Endothelial cell of umbilical vein (primary cell): ENCODE measurements around the gene RASGRP1. TPM values are rescaled to one million over a fixed set of nuclear protein-coding genes. Genes with fewer than 3 reads are reported as not detected.

ENCODE experiments used
- BruUV-seq: library from RNA; stranded (reverse); fragments of 400-500 nt; replicated peaks from 2 replicates; lab custom pipeline; 2021; lab: Mats Ljungman, UMichigan
- CTCF ChIA-PET: fragments of 300-600, 350-600 bp; sonication (Branson Sonifier 250); formaldehyde crosslinking; loops from one replicate; lab custom pipeline; 2021; ENCODE audit warnings: antibody characterized with exemption, inconsistent platforms; lab: Charles Lee
- POLR2A ChIA-PET: fragments of 300-600, 350-600 bp; sonication (Branson Sonifier 250); formaldehyde crosslinking; loops from one replicate; lab custom pipeline; 2021; ENCODE audit warnings: antibody characterized with exemption, inconsistent platforms; lab: Charles Lee
- DNase-seq: peaks from one replicate; pipeline ENCODE4 v3.0.0-alpha.2; 2011; ENCODE audit warnings: low read depth, low spot score
- FAIRE-seq: peaks from 2 replicates; lab custom pipeline; 2011; peaks lifted over from hg19 to GRCh38; lab: Jason Lieb, UNC
- H2AFZ ChIP-seq: 2 replicates; pipeline ENCODE4 v1.6.0; 2012; ENCODE audit warnings: low read depth, low read length, control low read depth, inconsistent platforms
- H3K27ac ChIP-seq: 2 replicates; pipeline ENCODE4 v1.5.1; 2011; ENCODE audit warnings: low read depth, mild to moderate bottlenecking, control low read depth, low read length, moderate library complexity; ENCODE audit not compliant: insufficient read depth
- H3K27me3 ChIP-seq, 2 experiments: 2 replicates each; pipeline versions ENCODE4 v1.6.0 to v1.6.1; 2011; ENCODE audit warnings: low read length in 2 of 2, mixed read lengths in 1 of 2; ENCODE audit not compliant: control insufficient read depth in 2 of 2, insufficient read depth in 2 of 2
- H3K36me3 ChIP-seq, 2 experiments: 2 replicates in 1 of 2; 3 replicates in 1 of 2; pipeline ENCODE4 v1.5.1; 2011; ENCODE audit warnings: low read length in 2 of 2, mild to moderate bottlenecking in 1 of 2, moderate library complexity in 1 of 2; ENCODE audit not compliant: control insufficient read depth in 2 of 2, insufficient read depth in 2 of 2; ENCODE audit errors: extremely low read depth in 1 of 2
- H3K4me1 ChIP-seq: 3 replicates; pipeline ENCODE4 v1.5.1; 2011; ENCODE audit warnings: mild to moderate bottlenecking, low read length; ENCODE audit not compliant: control insufficient read depth, insufficient read depth; ENCODE audit errors: extremely low read depth
- H3K4me2 ChIP-seq: 2 replicates; pipeline ENCODE4 v1.6.1; 2011; ENCODE audit warnings: low read length, control low read depth, mixed read lengths; ENCODE audit not compliant: insufficient read depth
- H3K4me3 ChIP-seq, 3 experiments: fragments of 200-600 bp in 1 of 3; sonication (generic), shearing (Covaris generic) in 1 of 3; replicated peaks in 1 of 3; 2 replicates each; pipeline ENCODE4 v1.5.1; 2011 to 2016; ENCODE audit warnings: control low read depth in 3 of 3, low read length in 3 of 3, mild to moderate bottlenecking in 2 of 3, inconsistent platforms in 1 of 3, low read depth in 1 of 3, moderate library complexity in 1 of 3; ENCODE audit not compliant: insufficient read depth in 1 of 3
- H3K79me2 ChIP-seq: 2 replicates; pipeline ENCODE4 v1.6.0; 2012; ENCODE audit warnings: low read length, inconsistent platforms; ENCODE audit not compliant: control insufficient read depth, insufficient read depth
- H3K9ac ChIP-seq: replicated peaks from 2 replicates; pipeline ENCODE3; 2011; ENCODE audit warnings: low read length, control low read depth; ENCODE audit not compliant: insufficient read depth; ENCODE audit errors: extremely low read depth
- H3K9me1 ChIP-seq: replicated peaks from 3 replicates; pipeline ENCODE4 v1.6.0; 2011; ENCODE audit warnings: mild to moderate bottlenecking, low read length; ENCODE audit not compliant: control insufficient read depth, insufficient read depth; ENCODE audit errors: extremely low read depth
- H3K9me3 ChIP-seq: replicated peaks from 2 replicates; pipeline ENCODE4 v1.5.1; 2012; ENCODE audit warnings: low read length, inconsistent platforms; ENCODE audit not compliant: control insufficient read depth, insufficient read depth
- H4K20me1 ChIP-seq: replicated peaks from 2 replicates; pipeline ENCODE3; 2011; ENCODE audit warnings: mild to moderate bottlenecking, low read length; ENCODE audit not compliant: control insufficient read depth, insufficient read depth; ENCODE audit errors: extremely low read depth
- EZH2 ChIP-seq: IDR thresholded peaks from 2 replicates; pipeline ENCODE4 v1.6.1; 2012; ENCODE audit warnings: borderline replicate concordance, low read depth, mild to moderate bottlenecking, moderate library complexity, low read length, inconsistent platforms; ENCODE audit not compliant: severe bottlenecking
- FOS ChIP-seq: IDR thresholded peaks from 2 replicates; pipeline ENCODE4 v1.6.1; 2011; ENCODE audit warnings: mild to moderate bottlenecking, low read length, moderate library complexity, borderline replicate concordance; ENCODE audit not compliant: insufficient read depth
- JUN ChIP-seq: IDR thresholded peaks from 2 replicates; pipeline ENCODE4 v1.6.1; 2011; ENCODE audit warnings: borderline replicate concordance, low read depth; ENCODE audit not compliant: insufficient read length, insufficient read depth
- MYC ChIP-seq: IDR thresholded peaks from one replicate; pipeline ENCODE4 v1.6.1; 2011; ENCODE audit warnings: mild to moderate bottlenecking, low read depth, low read length
- POLR2A ChIP-seq: IDR thresholded peaks from 2 replicates; pipeline ENCODE4 v1.6.1; 2012; ENCODE audit warnings: low read depth, mild to moderate bottlenecking, control low read depth, low read length
- dilution Hi-C: fragments of 300-500 bp; cut with MboI; formaldehyde crosslinking; loops from one replicate; pipeline ENCODE4 v1.15.0; 2019; ENCODE audit warnings: low sequenced_read_pairs; ENCODE audit not compliant: extremely low pct_ligation_motif_present
- intact Hi-C: fragments of 100-400 bp; cut with micrococcal nuclease; formaldehyde crosslinking; loops from one replicate; pipeline ENCODE4 v1.10.0; 2022
- polyA plus RNA-seq, 4 experiments: library from polyadenylated mRNA; depleted of rRNA in 3 of 4; stranded (reverse) in 3 of 4; unstranded in 1 of 4; fragments of >200 nt; gene quantifications; 2 replicates each; pipeline versions ENCODE4 v1.2.1 to v1.2.3, GENCODE V29; 2011 to 2012; ENCODE audit warnings: missing spikeins in 1 of 4
- total RNA-seq: library from RNA; stranded (reverse); gene quantifications from 2 replicates; pipeline ENCODE4 v1.2.3, GENCODE V29; 2021

RASGRP1 gene
- total and polyA plus RNA-seq, 2 donors (not counting 3 experiments of a cell fraction or from before 2014, with no cell fraction given) = 0.15 to 0.38 TPM

- BruUV-seq = no TSS peak
- H3K79me2 ChIP-seq = peaks cover 69% of the 10 kb centered on the region
- H3K4me2 ChIP-seq = peak overlapping the region; percentile 74
- H3K4me3 ChIP-seq = peak overlapping the region in 1 of 3 experiments; percentile 17
- H2AFZ ChIP-seq = no peak overlapping the region
- no peaks in the 10 kb centered on the region for H3K9me3 ChIP-seq
- peak; percentile 70 for DNase-seq
- peaks cover 11% of the 10 kb centered on the region for H4K20me1 ChIP-seq
- H3K36me3 ChIP-seq = no peaks in the 10 kb centered on the region
- ChIA-PET POLR2A (no interaction called here), CTCF (interaction anchor here (0.7 to 2.6 kb wide), 12 partner anchors 10 to 466 kb away, joined by 3 to 26 read pairs (median 4); no protein-coding TSS in a partner anchor)
- H3K4me1 ChIP-seq = peaks cover 10% of the 10 kb centered on the region
- peak overlapping the region; percentile 27 for H3K9ac ChIP-seq
- H3K9me1 ChIP-seq = no peaks in the 10 kb centered on the region
- no peak for FAIRE-seq
- TF ChIP-seq MYC (no peak), FOS (peak; percentile 73), JUN (peak; percentile 33)
- intact Hi-C loops (no loop called here), dilution Hi-C loops (no loop called here)
- no peak overlapping the region for H3K27ac ChIP-seq
- H3K27me3 ChIP-seq = no peaks in the 10 kb centered on the region
Observed at GRCh38 chr15:38461066-38461833, 103.4 kb downstream of the RASGRP1 start.

DNA sequence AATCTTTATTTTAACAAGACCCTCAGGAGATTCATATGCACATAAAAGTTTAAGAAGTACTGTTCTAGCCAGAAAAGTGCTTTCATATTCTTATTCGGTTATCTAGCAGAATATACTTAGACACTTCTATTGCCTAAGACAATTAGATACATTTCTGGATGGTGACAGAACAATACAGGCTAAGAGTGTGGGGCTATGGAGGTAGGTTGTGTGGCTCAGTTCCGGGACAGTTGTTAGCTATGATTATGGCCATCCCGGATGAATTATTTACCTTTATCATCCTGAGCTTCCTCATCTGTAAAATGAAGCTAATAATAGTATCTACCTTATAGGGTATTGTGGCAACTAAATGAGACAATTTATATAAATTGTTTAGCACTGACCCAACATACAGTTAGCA lies 104.1 kb downstream of the RASGRP1 start:
- intact Hi-C loops = no loop called here
- H3K36me3 ChIP-seq = no peaks in the 10 kb centered on the region
- H3K9me1 ChIP-seq = no peaks in the 10 kb centered on the region
- peak overlapping the region; percentile 74 for H3K4me2 ChIP-seq
- TF ChIP-seq POLR2A (no peak), FOS (no peak), EZH2 (no peak)
- BruUV-seq = no TSS peak
- H2AFZ ChIP-seq = no peak overlapping the region
- no peaks in the 10 kb centered on the region for H3K27me3 ChIP-seq
- H3K27ac ChIP-seq = no peak overlapping the region
- H3K79me2 ChIP-seq = peaks cover 75% of the 10 kb centered on the region
- no peak overlapping the region for H3K4me3 ChIP-seq
- H3K9me3 ChIP-seq = no peaks in the 10 kb centered on the region
- CTCF ChIA-PET = interaction anchor here (0.7 to 2.6 kb wide), 13 partner anchors 11 to 465 kb away, joined by 3 to 26 read pairs (median 4); no protein-coding TSS in a partner anchor
- FAIRE-seq = no peak
- H3K4me1 ChIP-seq = peaks cover 10% of the 10 kb centered on the region
- H3K9ac ChIP-seq = no peak overlapping the region
- POLR2A ChIA-PET = no interaction called here
- H4K20me1 ChIP-seq = peaks cover 11% of the 10 kb centered on the region
- dilution Hi-C loops = no loop called here
- DNase-seq = no peak
